ENCODE data around the gene RIMBP2.

RIMBP2 gene

GRCh38 chr12:130671556-130671955, 44.5 kb downstream of the RIMBP2 start:
- Histone ChIP-seq H3K36me3 (ENCODE audit: control insufficient read depth, insufficient read depth, low read length) (no peaks in the 10 kb centered on the region), H3K27ac (ENCODE audit: insufficient read depth, low read length, poor library complexity, severe bottlenecking) (no peak overlapping the region), H3K4me3 (ENCODE audit: insufficient read depth, low read depth, low read length, poor library complexity, severe bottlenecking) (no peak overlapping the region), H3K27me3 (replicated peaks; ENCODE audit: control insufficient read depth, insufficient read depth, low read length, poor library complexity, severe bottlenecking) (no peaks in the 10 kb centered on the region), H3K9me3 (ENCODE audit: control insufficient read depth, low read length) (no peaks in the 10 kb centered on the region), H3K4me1 (ENCODE audit: control insufficient read depth, insufficient read depth, low read length, poor library complexity, severe bottlenecking) (no peaks in the 10 kb centered on the region)
- DNase-seq: no peak

- DNase-seq: no peak
- H3K4me1 ChIP-seq (ENCODE audit: control insufficient read depth, insufficient read depth, low read length, poor library complexity, severe bottlenecking): no peaks in the 10 kb centered on the region
- no peak overlapping the region for H3K27ac ChIP-seq (ENCODE audit: insufficient read depth, low read length, poor library complexity, severe bottlenecking)
- H3K4me3 ChIP-seq (ENCODE audit: insufficient read depth, low read depth, low read length, poor library complexity, severe bottlenecking): no peak overlapping the region
- no peaks in the 10 kb centered on the region for H3K9me3 ChIP-seq (ENCODE audit: control insufficient read depth, low read length)
- H3K27me3 ChIP-seq (replicated peaks; ENCODE audit: control insufficient read depth, insufficient read depth, low read length, poor library complexity, severe bottlenecking): no peaks in the 10 kb centered on the region
- no peaks in the 10 kb centered on the region for H3K36me3 ChIP-seq (ENCODE audit: control insufficient read depth, insufficient read depth, low read length)
Observed at GRCh38 chr12:130669797-130670196, 46.3 kb downstream of the RIMBP2 start.

- Histone ChIP-seq H3K36me3 (ENCODE audit: control insufficient read depth, insufficient read depth, low read length) (no peaks in the 10 kb centered on the region), H3K4me3 (ENCODE audit: insufficient read depth, low read depth, low read length, poor library complexity, severe bottlenecking) (no peak overlapping the region), H3K9me3 (ENCODE audit: control insufficient read depth, low read length) (no peaks in the 10 kb centered on the region), H3K4me1 (ENCODE audit: control insufficient read depth, insufficient read depth, low read length, poor library complexity, severe bottlenecking) (no peaks in the 10 kb centered on the region), H3K27me3 (replicated peaks; ENCODE audit: control insufficient read depth, insufficient read depth, low read length, poor library complexity, severe bottlenecking) (no peaks in the 10 kb centered on the region), H3K27ac (ENCODE audit: insufficient read depth, low read length, poor library complexity, severe bottlenecking) (no peak overlapping the region)
- no peak for DNase-seq
Observed at GRCh38 chr12:130669205-130669557, 46.9 kb downstream of the RIMBP2 start.

- Histone ChIP-seq H3K9me3 (ENCODE audit: control insufficient read depth, low read length) (no peaks in the 10 kb centered on the region), H3K4me1 (ENCODE audit: control insufficient read depth, insufficient read depth, low read length, poor library complexity, severe bottlenecking) (no peaks in the 10 kb centered on the region), H3K27me3 (replicated peaks; ENCODE audit: control insufficient read depth, insufficient read depth, low read length, poor library complexity, severe bottlenecking) (no peaks in the 10 kb centered on the region), H3K36me3 (ENCODE audit: control insufficient read depth, insufficient read depth, low read length) (no peaks in the 10 kb centered on the region), H3K27ac (ENCODE audit: insufficient read depth, low read length, poor library complexity, severe bottlenecking) (no peak overlapping the region), H3K4me3 (ENCODE audit: insufficient read depth, low read depth, low read length, poor library complexity, severe bottlenecking) (no peak overlapping the region)
- no peak for DNase-seq
Observed at GRCh38 chr12:130668286-130669204, 47.6 kb downstream of the RIMBP2 start.

GRCh38 chr12:130667421-130667960, 48.6 kb downstream of the RIMBP2 start:
- Histone ChIP-seq H3K27me3 (replicated peaks; ENCODE audit: control insufficient read depth, insufficient read depth, low read length, poor library complexity, severe bottlenecking) (no peaks in the 10 kb centered on the region), H3K4me3 (ENCODE audit: insufficient read depth, low read depth, low read length, poor library complexity, severe bottlenecking) (no peak overlapping the region), H3K36me3 (ENCODE audit: control insufficient read depth, insufficient read depth, low read length) (no peaks in the 10 kb centered on the region), H3K9me3 (ENCODE audit: control insufficient read depth, low read length) (no peaks in the 10 kb centered on the region), H3K27ac (ENCODE audit: insufficient read depth, low read length, poor library complexity, severe bottlenecking) (no peak overlapping the region), H3K4me1 (ENCODE audit: control insufficient read depth, insufficient read depth, low read length, poor library complexity, severe bottlenecking) (no peaks in the 10 kb centered on the region)
- DNase-seq: no peak

GRCh38 chr12:130666645-130667044, 49.5 kb downstream of the RIMBP2 start:
- H3K36me3 ChIP-seq (ENCODE audit: control insufficient read depth, insufficient read depth, low read length): no peaks in the 10 kb centered on the region
- H3K9me3 ChIP-seq (ENCODE audit: control insufficient read depth, low read length): no peaks in the 10 kb centered on the region
- no peak overlapping the region for H3K27ac ChIP-seq (ENCODE audit: insufficient read depth, low read length, poor library complexity, severe bottlenecking)
- no peaks in the 10 kb centered on the region for H3K4me1 ChIP-seq (ENCODE audit: control insufficient read depth, insufficient read depth, low read length, poor library complexity, severe bottlenecking)
- H3K27me3 ChIP-seq (replicated peaks; ENCODE audit: control insufficient read depth, insufficient read depth, low read length, poor library complexity, severe bottlenecking): no peaks in the 10 kb centered on the region
- DNase-seq: no peak
- H3K4me3 ChIP-seq (ENCODE audit: insufficient read depth, low read depth, low read length, poor library complexity, severe bottlenecking): no peak overlapping the region

GRCh38 chr12:130665753-130666152, 50.3 kb downstream of the RIMBP2 start:
- no peak overlapping the region for H3K27ac ChIP-seq (ENCODE audit: insufficient read depth, low read length, poor library complexity, severe bottlenecking)

GRCh38 chr12:130664772-130665171, 51.3 kb downstream of the RIMBP2 start:
- Histone ChIP-seq H3K36me3 (ENCODE audit: control insufficient read depth, insufficient read depth, low read length) (no peaks in the 10 kb centered on the region), H3K4me3 (ENCODE audit: insufficient read depth, low read depth, low read length, poor library complexity, severe bottlenecking) (no peak overlapping the region), H3K27ac (ENCODE audit: insufficient read depth, low read length, poor library complexity, severe bottlenecking) (no peak overlapping the region), H3K9me3 (ENCODE audit: control insufficient read depth, low read length) (no peaks in the 10 kb centered on the region), H3K4me1 (ENCODE audit: control insufficient read depth, insufficient read depth, low read length, poor library complexity, severe bottlenecking) (no peaks in the 10 kb centered on the region), H3K27me3 (replicated peaks; ENCODE audit: control insufficient read depth, insufficient read depth, low read length, poor library complexity, severe bottlenecking) (no peaks in the 10 kb centered on the region)
- DNase-seq: no peak

More at GRCh38 chr12:130665753-130666152, 50.3 kb downstream of the RIMBP2 start:
- no peaks in the 10 kb centered on the region for H3K36me3 ChIP-seq (ENCODE audit: control insufficient read depth, insufficient read depth, low read length)
- DNase-seq: no peak
- H3K4me3 ChIP-seq (ENCODE audit: insufficient read depth, low read depth, low read length, poor library complexity, severe bottlenecking): no peak overlapping the region
- no peaks in the 10 kb centered on the region for H3K4me1 ChIP-seq (ENCODE audit: control insufficient read depth, insufficient read depth, low read length, poor library complexity, severe bottlenecking)
- H3K27me3 ChIP-seq (replicated peaks; ENCODE audit: control insufficient read depth, insufficient read depth, low read length, poor library complexity, severe bottlenecking): no peaks in the 10 kb centered on the region
- H3K9me3 ChIP-seq (ENCODE audit: control insufficient read depth, low read length): no peaks in the 10 kb centered on the region

- Histone ChIP-seq H3K4me3 (ENCODE audit: insufficient read depth, low read depth, low read length, poor library complexity, severe bottlenecking) (no peak overlapping the region), H3K9me3 (ENCODE audit: control insufficient read depth, low read length) (no peaks in the 10 kb centered on the region), H3K27ac (ENCODE audit: insufficient read depth, low read length, poor library complexity, severe bottlenecking) (no peak overlapping the region), H3K27me3 (replicated peaks; ENCODE audit: control insufficient read depth, insufficient read depth, low read length, poor library complexity, severe bottlenecking) (no peaks in the 10 kb centered on the region), H3K4me1 (ENCODE audit: control insufficient read depth, insufficient read depth, low read length, poor library complexity, severe bottlenecking) (no peaks in the 10 kb centered on the region), H3K36me3 (ENCODE audit: control insufficient read depth, insufficient read depth, low read length) (no peaks in the 10 kb centered on the region)
- no peak for DNase-seq
Observed at GRCh38 chr12:130664252-130664651, 51.8 kb downstream of the RIMBP2 start.

- Histone ChIP-seq H3K36me3 (ENCODE audit: control insufficient read depth, insufficient read depth, low read length) (no peaks in the 10 kb centered on the region), H3K27ac (ENCODE audit: insufficient read depth, low read length, poor library complexity, severe bottlenecking) (no peak overlapping the region), H3K4me3 (ENCODE audit: insufficient read depth, low read depth, low read length, poor library complexity, severe bottlenecking) (no peak overlapping the region), H3K27me3 (replicated peaks; ENCODE audit: control insufficient read depth, insufficient read depth, low read length, poor library complexity, severe bottlenecking) (no peaks in the 10 kb centered on the region), H3K4me1 (ENCODE audit: control insufficient read depth, insufficient read depth, low read length, poor library complexity, severe bottlenecking) (no peaks in the 10 kb centered on the region), H3K9me3 (ENCODE audit: control insufficient read depth, low read length) (no peaks in the 10 kb centered on the region)
- DNase-seq: no peak
Observed at GRCh38 chr12:130663514-130663913, 52.6 kb downstream of the RIMBP2 start.
